SH-SY5Y (cell line): Measurements from ENCODE around the gene SEPTIN8.

Source experiments
- GATA2 ChIP-seq: IDR thresholded peaks from 2 replicates; pipeline ENCODE4 v1.6.1; 2011; ENCODE audit warnings: mild to moderate bottlenecking, low read depth, low read length
- GATA3 ChIP-seq: IDR thresholded peaks from 2 replicates; pipeline ENCODE4 v1.6.1; 2011; ENCODE audit warnings: low read depth, mild to moderate bottlenecking, low read length, moderate library complexity

SEPTIN8 gene

DNA sequence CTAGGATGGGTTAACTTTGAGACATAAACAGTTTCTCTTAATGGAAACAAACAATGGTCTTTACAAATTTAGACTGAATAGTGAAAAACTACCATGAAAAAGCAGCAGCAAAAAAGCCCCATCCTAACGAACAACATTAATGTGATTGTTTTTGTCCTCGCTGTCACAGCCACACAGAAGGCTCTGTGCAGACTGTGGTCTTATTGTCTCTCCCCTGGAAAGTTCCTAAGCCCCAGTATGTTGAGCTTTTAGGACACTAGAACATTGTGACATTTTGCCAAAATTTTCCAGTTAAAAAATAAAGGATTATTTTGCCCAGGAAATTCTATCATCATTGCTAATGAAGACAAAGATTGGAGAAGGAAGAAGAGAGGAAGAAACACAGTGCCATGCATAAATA is 23.5 kb upstream of the SEPTIN8 start:
- TF ChIP-seq GATA2 = no peak
- TF ChIP-seq GATA3 = no peak

GRCh38 chr5:132799392-132799791 is 22.4 kb upstream of the SEPTIN8 start:
- TF ChIP-seq GATA2 (no peak), GATA3 (no peak)

GRCh38 chr5:132797651-132798050 is 20.6 kb upstream of the SEPTIN8 start:
- TF ChIP-seq GATA3 (no peak), GATA2 (no peak)

GRCh38 chr5:132791026-132791425 is 14.0 kb upstream of the SEPTIN8 start:
- TF ChIP-seq GATA3 = no peak
- no peak for TF ChIP-seq GATA2

- TF ChIP-seq GATA3 (no peak), GATA2 (no peak)
Observed at GRCh38 chr5:132790201-132790865, 13.3 kb upstream of the SEPTIN8 start.

- TF ChIP-seq GATA3 (no peak), GATA2 (no peak)
Observed at GRCh38 chr5:132788990-132789886, 12.2 kb upstream of the SEPTIN8 start.

DNA sequence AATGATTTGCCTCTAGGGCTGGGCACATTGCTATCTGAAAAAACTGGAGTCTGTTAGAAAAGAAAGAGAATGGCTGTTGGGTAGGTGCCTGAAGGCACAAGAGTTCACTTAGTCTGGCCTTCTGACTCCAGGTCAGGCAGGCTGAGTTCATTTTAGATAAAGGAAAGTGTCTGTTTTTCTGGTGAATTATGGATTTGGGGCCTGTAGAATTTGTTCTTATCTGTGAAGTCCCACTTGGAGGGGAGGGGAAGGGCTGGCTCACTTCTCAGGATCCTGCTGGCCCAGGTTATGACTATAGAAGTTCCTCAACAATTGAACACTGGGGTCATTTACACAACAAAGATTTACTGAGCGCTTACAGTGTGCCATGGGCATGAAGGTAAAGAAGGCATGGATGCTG is 11.5 kb upstream of the SEPTIN8 start:
- TF ChIP-seq GATA3 (no peak), GATA2 (no peak)

- TF ChIP-seq GATA3 (no peak), GATA2 (no peak)
Observed at GRCh38 chr5:132787076-132787475, 10.0 kb upstream of the SEPTIN8 start.

GRCh38 chr5:132785864-132786263 is 8.8 kb upstream of the SEPTIN8 start:
- no peak for TF ChIP-seq GATA3
- TF ChIP-seq GATA2 = no peak

- TF ChIP-seq GATA2 = no peak
- no peak for TF ChIP-seq GATA3
Observed at GRCh38 chr5:132785365-132785764, 8.3 kb upstream of the SEPTIN8 start.

GRCh38 chr5:132782101-132782500 is 5.1 kb upstream of the SEPTIN8 start:
- TF ChIP-seq GATA3 (no peak), GATA2 (no peak)

DNA sequence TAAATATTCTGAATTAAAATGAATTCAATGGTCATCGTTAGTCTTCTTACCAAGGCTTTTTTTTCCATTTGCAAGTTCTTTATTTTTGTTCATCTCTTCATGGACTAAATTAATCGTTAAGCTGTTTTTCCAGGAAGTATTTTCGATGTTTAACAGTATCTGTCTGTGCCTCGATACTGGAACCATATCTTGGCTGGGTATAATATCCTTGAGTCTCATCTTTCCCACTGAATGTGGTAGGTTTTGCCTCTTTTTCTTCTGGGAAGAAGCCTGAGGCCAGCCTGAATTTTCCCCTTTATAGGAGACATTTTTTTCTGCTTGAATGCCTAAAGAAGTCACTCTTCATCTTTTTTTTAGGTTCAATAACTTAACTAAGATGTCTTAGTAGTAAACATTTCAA is 4.0 kb upstream of the SEPTIN8 start:
- TF ChIP-seq GATA3 (no peak), GATA2 (no peak)

- TF ChIP-seq GATA2 (no peak), GATA3 (no peak)
Observed at GRCh38 chr5:132780577-132780976, 3.5 kb upstream of the SEPTIN8 start.

DNA sequence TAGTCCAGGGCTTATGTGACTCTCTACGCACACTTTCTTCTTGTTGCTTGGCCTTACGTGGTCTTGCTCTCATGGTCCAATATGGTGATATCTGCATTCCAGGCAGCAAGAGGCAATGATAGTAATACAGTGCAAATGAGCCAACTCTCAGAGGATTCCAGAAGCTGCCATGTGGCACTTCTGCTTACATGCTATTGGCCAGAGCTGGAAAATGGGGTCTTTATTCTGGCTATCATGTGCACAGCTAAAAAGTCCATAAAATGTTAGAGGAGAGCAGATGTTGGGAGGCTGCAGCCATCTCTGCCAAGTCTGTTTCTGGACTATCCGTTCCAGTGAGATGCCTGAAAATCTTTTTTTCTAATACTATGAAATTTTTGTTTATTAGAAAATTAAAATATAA is 2.9 kb upstream of the SEPTIN8 start:
- no peak for TF ChIP-seq GATA3
- TF ChIP-seq GATA2 = no peak

DNA sequence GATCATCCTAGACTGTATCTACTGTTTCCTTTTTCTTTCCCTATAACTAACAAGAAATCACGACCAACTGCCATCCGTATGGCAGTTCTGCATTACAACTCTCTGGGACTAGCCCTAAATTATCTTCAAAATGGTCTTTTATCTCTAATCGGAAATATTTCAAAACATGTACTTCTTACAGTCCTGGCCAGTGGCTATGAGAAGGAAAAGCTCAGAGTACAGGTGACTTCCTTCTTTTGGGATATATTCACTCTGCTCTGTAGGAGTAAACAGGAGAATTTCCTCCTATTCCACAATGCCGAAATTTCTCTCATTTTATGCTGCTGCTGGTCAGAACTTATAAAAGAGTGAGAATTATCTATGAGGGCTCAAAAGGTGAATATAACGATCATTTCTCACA is 1.8 kb upstream of the SEPTIN8 start:
- TF ChIP-seq GATA2 = no peak
- no peak for TF ChIP-seq GATA3

- TF ChIP-seq GATA3 (no peak), GATA2 (no peak)
Observed at GRCh38 chr5:132778129-132778528, 1.1 kb upstream of the SEPTIN8 start.
